ENCODE measurements around the gene NTM.
"Not testable (repeated sequence)": the region's sequence is repeated elsewhere in the genome, so short reads cannot be mapped to it uniquely, and the experiment has no call there.

The NTM gene

DNA sequence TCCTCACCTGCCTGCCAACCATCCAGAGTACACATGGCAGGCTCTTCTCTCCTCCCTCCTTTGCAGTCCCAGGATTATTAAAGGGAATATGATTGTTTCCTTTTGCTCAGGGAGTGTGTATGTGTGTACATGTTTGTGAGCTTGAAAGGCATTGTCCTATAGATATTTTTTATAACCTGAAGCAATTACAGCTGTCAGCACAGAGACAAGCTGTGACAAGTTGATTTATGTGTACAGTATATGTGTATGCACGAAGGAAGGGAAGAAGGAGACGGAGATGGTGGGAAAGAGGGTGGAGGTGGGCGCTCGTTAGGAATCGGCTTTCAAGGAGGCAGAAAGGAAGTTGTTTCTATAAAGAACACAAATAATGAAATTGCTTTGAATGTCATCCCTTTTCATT is 537.0 kb downstream of the NTM start:
- H3K4me3 ChIP-seq (ENCODE audit: low read depth, low read length), result no peak overlapping the region
- no peak for DNase-seq (ENCODE audit: low read depth)
- TF ChIP-seq, protein P1, sequence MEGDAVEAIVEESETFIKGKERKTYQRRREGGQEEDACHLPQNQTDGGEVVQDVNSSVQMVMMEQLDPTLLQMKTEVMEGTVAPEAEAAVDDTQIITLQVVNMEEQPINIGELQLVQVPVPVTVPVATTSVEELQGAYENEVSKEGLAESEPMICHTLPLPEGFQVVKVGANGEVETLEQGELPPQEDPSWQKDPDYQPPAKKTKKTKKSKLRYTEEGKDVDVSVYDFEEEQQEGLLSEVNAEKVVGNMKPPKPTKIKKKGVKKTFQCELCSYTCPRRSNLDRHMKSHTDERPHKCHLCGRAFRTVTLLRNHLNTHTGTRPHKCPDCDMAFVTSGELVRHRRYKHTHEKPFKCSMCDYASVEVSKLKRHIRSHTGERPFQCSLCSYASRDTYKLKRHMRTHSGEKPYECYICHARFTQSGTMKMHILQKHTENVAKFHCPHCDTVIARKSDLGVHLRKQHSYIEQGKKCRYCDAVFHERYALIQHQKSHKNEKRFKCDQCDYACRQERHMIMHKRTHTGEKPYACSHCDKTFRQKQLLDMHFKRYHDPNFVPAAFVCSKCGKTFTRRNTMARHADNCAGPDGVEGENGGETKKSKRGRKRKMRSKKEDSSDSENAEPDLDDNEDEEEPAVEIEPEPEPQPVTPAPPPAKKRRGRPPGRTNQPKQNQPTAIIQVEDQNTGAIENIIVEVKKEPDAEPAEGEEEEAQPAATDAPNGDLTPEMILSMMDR (IDR thresholded peaks at IDR 0.05; ENCODE audit: insufficient read depth, low read depth, low read length, missing control alignments), result no peak

DNA sequence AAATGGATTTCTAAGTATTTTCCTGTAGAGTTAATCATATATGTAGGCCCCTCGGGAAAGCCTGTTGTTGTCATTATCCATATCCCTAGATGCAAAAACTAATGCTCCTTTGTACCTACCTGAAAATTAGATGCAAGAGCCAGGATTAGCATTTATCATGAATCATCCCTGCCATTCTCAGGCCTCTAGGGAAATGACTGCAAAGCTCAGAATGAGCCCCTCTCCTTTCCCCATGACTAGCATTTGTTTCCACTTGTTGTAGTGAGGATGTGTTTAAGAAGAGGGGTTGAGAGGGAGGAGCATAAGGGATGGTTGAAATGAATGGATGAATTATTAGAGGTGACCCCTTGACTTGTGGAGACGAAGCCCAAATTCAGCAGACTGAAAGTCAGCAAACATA is 537.9 kb downstream of the NTM start:
- no peak overlapping the region for H3K4me3 ChIP-seq (ENCODE audit: low read depth, low read length)
- no peak for DNase-seq (ENCODE audit: low read depth)
- TF ChIP-seq, protein P1 (IDR thresholded peaks at IDR 0.05; ENCODE audit: insufficient read depth, low read depth, low read length, missing control alignments), result no peak

DNA sequence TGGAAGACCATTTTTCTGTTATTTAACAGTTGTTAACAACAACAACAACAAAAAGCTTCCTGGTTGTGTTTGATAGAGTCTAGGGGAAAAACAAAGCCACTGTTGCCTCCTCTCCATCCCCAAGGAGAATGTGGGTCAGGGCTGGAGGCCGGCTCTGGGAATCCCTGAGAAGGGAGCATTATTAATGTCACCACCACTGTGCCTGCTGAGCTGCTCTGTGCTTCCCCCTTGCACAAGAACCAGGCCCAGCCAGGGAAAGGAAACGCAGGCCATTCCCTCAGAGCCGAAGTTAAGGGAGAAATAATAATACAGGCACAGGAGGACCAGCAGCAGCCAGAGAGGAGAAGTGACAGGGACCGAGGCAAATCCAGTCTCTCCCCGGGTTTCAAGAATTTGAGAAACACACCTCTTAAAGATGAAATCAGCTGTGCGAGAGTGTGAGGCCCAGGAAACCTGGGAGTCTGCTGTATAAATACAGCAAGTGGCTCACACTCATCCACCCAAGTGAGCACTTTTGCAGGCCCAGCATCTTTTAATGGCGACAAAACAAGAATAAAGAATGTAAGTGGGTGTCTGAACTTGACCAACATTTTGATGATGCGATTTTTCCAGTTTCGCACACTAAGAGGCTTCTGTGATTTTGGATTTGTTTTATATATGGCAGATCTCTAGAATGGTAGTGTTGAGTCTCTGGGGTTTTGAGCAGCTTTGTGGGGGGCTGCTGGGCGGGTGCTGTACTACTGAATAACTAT is 539.2 kb downstream of the NTM start:
- no peak overlapping the region for H3K4me3 ChIP-seq (ENCODE audit: low read depth, low read length)
- DNase-seq (ENCODE audit: low read depth), result no peak
- TF ChIP-seq, protein P1 (IDR thresholded peaks at IDR 0.05; ENCODE audit: insufficient read depth, low read depth, low read length, missing control alignments), result no peak

DNA sequence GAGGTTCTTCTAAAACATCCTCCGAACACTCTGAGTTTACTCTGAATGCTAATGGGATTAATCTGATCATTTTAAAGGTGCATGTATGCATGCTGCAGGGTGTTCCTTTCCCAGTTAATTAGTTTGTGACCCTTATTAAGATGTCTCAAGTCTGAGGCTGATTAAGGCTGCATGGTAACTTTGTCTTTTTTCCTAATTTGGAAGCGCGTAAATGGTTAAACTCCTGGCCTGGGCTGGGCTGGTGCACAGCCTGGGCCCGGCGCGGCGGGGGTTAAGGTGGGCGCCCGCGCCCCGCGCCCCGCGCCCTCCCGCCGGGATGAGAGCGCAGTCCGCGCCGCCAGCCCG is 539.7 kb downstream of the NTM start:
- H3K4me3 ChIP-seq (ENCODE audit: low read depth, low read length), result no peak overlapping the region
- TF ChIP-seq, protein P1 (IDR thresholded peaks at IDR 0.05; ENCODE audit: insufficient read depth, low read depth, low read length, missing control alignments), result no peak

GRCh38 chr11:131910523-131911387 is 540.3 kb downstream of the NTM start:
- no peak for DNase-seq (ENCODE audit: low read depth)
- TF ChIP-seq, protein P1 (IDR thresholded peaks at IDR 0.05; ENCODE audit: insufficient read depth, low read depth, low read length, missing control alignments), result no peak
- peak overlapping the region; percentile 8; the same call in 1 of the 2 replicates for H3K4me3 ChIP-seq (ENCODE audit: low read depth, low read length)

More for the DNA sequence above, 539.7 kb downstream of the NTM start:
- DNase-seq (ENCODE audit: low read depth), result no peak

- not testable (repeated sequence) for DNase-seq (ENCODE audit: low read depth)
- TF ChIP-seq, protein P1 (IDR thresholded peaks at IDR 0.05; ENCODE audit: insufficient read depth, low read depth, low read length, missing control alignments), result peak; percentile 27
- peak overlapping the region; percentile 8; the same call in 1 of the 2 replicates for H3K4me3 ChIP-seq (ENCODE audit: low read depth, low read length)
Observed at GRCh38 chr11:131911388-131912032, 541.1 kb downstream of the NTM start.

Data from GM12865 (cell line).